Measurements from ENCODE around the gene CCDC197.

The CCDC197 gene

GRCh38 chr14:93962701-93963601, 34.1 kb upstream of the CCDC197 start:
- no peak for DNase-seq

DNA sequence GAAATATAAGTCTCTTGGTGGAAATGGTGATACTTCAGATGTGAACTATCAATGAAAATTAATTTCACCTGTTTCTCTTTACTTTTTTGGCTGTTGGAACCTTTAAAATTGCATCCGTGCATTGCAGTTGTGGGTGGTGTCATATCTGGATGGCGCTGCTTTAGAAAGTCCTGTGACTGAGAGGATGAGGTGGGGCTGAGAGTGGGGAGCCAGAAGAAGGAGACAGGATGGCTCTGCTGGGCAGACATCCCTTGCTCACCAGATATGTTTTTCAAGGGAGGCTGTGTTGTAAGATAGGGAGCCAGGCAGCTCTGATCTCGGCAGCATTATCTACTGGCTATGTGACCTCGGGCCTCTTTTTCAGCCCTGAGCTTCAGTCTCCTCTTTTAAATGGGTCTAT, 33.4 kb upstream of the CCDC197 start:
- DNase-seq = no peak

DNA sequence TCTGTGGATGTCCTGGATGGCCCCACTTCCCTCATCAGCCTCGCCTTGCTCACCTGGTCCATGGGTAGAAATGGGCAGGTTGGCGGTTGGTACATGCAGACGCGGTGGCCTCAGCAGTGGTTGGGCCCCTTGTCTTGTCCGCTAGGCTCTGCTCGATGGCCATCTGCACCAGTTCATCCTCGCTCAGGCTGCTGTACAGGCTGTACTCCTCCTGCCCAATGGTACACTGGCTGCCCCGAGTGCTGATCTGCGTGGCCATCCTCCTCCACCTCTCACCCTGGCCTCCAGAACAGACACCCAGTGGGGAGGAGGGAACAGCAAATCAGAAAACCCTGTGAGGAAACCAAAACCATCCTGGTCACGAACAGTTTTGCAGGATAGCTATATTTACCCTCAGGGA, 32.8 kb upstream of the CCDC197 start:
- no peak for DNase-seq

GRCh38 chr14:93964820-93965286, 32.2 kb upstream of the CCDC197 start:
- no peak for DNase-seq

DNA sequence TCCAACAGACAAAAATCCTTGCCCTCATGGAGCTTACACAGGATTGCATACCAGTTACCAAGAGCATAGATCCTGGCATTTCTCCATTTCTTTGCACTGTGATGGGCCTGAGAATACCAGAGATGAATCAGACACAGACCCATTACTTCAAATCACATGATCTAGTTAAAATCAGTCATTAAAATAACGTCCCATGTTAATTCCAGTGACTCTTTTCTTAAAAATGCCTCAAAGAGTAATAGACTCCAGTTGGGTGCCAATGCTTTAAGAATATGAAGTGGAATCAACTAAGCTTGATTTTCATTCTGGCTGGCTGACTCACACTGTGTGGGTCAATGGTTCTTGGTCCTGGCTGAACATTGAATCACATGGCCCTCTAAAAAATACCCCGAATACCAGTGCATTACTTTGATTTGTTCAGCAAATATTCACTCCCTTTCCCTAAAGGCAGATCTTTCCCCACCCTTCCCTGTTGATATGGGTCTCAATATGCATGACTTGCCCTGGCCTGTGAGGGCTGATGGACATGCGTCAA, 31.7 kb upstream of the CCDC197 start:
- no peak for DNase-seq

- no peak for DNase-seq
Measured at GRCh38 chr14:93965946-93966474, 31.1 kb upstream of the CCDC197 start.

GRCh38 chr14:93967637-93968250, 29.4 kb upstream of the CCDC197 start:
- no peak for DNase-seq

DNA sequence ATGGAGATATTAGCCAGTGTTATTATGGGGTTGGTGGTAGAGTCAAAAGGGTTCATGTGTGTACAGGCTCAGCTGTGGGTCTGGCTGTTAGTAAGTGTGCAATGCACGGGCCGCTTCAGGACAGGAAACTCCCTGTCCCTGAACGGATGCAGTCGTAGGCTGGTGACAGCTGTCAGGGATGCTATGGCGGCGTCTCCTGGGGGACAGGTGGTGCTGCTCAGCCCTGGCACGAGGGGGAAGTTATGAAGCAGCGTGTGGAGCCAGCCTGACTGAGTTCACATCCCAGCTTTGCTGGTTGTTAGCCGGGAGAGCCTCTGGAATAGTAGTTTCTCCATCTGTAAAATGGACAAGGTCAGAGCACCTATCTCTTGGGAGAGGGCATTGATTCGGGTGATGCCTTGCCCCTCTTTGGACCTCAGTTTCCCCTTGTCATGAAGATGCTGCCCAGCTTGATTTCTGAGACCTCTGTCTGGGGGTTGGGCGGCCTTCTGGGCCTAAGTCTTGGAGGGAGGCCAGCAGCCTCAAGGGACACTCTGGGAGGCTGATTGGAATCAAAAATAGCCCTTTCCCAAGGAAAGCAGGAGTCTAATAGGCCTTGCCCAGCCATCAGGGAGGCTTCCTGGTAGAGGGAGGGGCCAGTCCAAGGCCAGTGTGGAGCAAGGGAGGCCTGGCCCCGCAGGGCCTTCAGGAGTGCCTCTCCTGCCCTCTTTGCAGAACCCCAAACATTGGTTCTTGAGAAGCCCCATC, 27.8 kb upstream of the CCDC197 start:
- DNase-seq = no peak

DNA sequence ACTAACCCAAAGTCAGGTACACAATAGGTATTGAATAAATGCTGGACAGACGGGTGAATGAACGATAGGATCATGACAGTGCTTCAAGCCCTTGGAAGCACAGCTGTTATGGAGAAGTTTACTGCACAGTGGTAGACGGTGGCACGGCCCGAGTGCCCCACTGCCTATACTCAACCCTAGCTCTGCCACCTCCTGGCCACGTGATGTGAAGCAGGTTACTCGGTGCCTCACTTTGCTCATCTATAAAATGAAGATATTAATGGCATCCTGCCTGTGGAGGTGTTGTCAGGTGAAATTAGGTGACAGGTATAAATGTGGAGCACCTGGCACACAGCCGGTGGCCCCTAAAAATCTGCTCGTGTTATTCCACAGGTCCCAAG, 26.5 kb upstream of the CCDC197 start:
- DNase-seq = peak; percentile 36

DNA sequence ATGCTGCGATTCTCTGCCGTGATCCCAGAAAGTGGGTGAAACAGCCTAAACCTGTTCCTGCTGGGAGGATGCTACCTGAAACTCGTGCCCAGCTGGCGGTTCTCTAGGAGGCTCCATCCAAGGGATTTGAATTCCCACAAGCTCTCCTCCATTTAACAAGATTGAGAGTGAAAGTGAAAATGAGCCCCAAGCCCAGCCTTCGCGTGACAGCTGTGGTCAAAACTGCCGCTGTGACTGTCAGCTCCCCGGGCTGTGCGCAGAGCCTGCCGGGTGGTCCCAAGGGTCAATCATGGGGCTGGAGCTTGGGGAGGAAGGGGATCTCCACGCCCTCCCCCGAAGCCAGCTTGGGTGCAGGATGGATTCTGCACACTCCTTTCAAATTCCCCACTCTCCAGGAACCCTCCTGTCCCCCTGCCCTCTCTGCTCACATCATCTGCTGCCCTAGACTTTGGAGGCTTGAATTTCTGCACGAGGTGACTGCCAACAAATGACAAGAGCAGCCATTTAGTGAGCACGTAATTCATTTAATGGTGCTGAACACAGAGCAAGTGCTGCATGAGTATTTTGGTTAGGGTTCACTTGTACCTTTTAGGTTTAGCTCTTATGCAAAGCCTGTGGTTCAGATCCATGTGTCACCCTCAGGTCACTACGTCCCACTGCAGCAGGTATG, 26.0 kb upstream of the CCDC197 start:
- DNase-seq = no peak

DNA sequence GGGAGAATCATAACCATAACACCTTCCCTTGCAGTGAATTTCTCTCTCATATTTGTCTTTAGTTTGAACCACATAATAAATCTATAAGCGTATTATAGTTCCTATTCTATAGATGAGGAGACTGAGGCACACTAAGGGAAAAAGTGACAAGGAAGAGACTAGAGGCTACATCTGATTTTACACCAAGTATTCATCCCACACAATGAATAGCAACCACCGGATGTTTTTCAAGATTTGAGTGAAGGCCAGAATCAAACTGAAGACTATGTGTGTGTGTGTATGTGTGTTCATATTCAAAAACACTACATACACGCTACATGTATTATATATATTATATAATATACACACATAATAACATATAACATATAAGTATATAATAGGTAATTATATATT, 25.5 kb upstream of the CCDC197 start:
- no peak for DNase-seq

DNA sequence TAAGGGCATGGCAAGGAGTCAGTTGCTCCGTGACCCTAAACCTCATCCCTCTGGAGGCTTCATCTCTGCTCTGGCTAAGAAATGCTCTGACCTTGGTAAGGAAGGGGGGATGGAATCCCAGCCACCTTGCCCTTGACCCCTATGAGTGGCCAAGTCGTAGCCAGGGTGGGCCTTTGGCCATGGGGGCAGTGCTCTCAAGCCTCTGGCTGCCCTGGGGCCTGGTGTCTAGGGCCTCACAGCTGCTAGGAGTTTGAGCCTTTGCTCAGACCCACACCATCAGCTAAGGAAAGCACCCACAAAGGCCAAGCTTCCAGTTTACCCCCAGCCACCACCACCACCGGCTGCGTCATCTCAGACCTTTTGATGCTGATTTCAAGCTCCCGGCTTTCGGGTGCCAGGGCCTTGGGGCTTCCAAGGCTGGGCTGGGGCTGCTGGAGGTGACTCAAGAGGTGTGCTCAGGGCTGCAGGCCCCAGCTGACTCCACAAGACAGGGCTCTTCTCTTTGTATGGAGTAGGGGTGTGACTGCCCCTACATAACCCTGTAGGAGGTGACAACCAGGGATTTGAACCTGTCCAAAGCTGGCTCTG, 24.4 kb upstream of the CCDC197 start:
- no peak for DNase-seq

GRCh38 chr14:93973607-93974006, 23.5 kb upstream of the CCDC197 start:
- DNase-seq = no peak

DNA sequence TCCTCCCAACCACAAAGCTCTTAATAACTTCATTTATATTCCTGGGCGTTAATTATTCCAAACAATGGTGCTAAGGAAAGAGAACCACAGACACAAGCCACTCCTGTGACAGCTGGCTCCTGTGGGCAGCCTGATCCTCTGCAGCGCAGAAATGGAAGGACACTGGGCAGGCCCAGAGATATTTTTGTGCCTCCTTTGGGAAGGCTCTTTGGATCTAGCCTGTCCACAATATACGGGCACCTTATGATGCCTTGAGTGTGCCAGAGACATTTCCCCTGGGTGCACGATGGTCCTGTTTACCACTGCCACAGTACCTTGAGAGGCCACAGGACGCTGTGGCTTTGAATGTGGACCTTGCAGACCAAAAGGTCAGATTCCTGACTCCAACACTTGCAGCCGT, 22.8 kb upstream of the CCDC197 start:
- no peak for DNase-seq

DNA sequence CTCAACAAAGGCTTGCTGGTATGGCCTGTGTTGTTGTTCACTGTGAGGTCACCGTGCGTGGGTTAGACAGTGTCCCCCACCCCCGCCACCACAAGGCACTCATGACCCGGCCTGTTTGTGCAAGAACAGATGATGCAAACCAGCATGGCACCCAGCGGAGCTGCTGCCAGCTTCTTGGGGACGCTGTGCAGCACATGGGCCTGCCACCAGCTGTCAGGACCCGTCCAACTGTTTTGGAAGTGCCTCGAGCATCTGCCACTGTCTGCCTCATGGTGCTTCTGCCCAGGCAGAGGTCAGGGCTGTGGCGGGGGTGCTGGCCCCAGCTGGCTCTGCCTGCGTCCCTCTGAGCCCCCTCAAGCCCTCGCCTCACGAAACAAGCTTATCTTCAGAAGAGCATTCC, 22.3 kb upstream of the CCDC197 start:
- no peak for DNase-seq

- no peak for DNase-seq
Measured at GRCh38 chr14:93975791-93976476, 21.2 kb upstream of the CCDC197 start.

- no peak for DNase-seq
Measured at GRCh38 chr14:93976477-93977057, 20.5 kb upstream of the CCDC197 start, which contains the start of gene ASB2. ASB2 (minus strand) TSS chr14:93976570; CDS start chr14:93964539, 12,031 bp downstream.

DNA sequence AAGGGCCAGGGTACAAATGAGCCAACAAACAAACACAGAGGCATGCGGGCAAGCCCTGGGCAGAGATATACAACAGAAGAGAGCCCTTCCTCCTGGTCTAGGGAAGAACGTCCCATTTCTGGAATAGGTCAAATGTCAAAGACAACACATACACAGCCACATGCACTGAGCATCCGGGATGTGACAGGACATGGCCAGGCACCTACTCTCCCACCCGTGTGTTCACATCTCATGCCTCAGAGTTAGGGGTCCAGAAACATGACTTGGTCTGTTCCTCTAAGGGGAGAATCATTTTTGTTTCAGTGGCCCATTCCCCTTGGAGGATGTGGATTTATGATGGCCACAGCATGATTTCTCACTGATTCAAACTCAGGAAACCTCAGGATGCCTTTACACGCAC, 19.9 kb upstream of the CCDC197 start:
- DNase-seq = no peak

DNA sequence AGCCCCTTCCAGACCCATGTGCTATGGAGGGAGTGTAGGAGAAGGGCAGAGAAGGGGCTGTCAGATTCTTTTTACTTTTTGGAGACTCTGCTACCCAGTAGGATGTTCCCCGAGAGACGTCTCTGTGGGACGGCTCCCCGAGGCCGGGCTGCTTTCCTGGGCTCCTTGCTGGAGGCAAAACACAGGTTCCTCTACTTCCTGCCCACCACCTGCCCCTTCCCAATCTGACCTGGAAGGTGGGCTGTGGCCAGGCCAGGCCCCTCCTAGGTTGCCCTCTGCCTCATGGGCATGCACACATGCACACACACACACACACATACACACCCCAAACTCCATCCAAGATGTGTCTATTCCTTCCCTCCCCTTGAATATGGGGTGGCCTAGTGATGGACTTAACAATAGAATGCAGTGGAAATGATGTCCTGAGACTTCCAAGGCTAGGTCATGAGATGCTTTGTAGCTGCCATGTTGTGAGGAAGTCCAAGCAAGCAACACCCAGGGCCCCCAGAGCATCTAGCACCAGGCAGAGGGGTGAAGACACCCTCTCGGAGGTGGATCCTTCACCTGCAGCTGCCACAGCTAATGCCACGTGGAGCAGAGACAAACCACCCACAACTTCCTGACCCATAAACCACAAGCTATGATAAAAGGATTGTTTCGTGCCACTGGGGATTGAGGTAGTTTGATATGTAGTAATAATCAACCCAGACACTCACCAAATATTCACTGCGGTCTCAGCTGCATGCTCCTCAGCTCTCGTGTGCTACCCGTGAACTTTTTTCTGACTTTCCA, 19.1 kb upstream of the CCDC197 start:
- DNase-seq = peak; percentile 4

DNA sequence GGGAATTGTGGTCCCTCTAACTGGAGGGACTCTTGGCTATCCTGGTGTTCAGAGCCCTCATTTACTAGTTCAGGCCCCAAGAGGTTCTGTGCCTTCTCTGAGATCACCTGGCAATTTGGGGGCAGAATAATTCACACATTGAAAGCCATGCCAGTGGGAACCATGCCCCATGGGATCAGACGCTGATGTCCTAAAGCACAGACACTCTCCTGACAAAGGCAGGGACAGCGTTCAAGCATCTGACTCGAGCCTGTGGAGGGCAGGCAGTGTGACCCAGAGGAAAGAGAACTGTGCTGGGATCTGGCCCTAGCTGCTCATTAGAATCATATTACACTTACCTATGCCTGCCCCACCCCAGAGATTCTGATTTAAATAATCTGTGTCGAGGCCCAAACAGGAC, 18.4 kb upstream of the CCDC197 start:
- DNase-seq = no peak

Measured in hematopoietic multipotent progenitor cell treated with erythropoietin and hydrocortisone succinate and interleukin-3 and kit ligand, for 8 days (in vitro differentiated cells).